Mucosa of rectum (tissue), 2 donors: ENCODE results near the gene FAM241B.

Source experiments
- H3K27ac ChIP-seq, 2 donors: one replicate each; pipeline ENCODE4 v1.7.0; 2013; ENCODE audit warnings: inconsistent platforms in 2 of 2, low read depth in 2 of 2, low read length in 2 of 2
- H3K27me3 ChIP-seq, 2 donors: one replicate each; pipeline ENCODE4 v1.7.0; 2013; ENCODE audit warnings: low read length in 2 of 2; ENCODE audit not compliant: control insufficient read depth in 2 of 2, insufficient read depth in 2 of 2
- H3K36me3 ChIP-seq, 2 donors: one replicate each; pipeline ENCODE4 v1.7.0; 2013; ENCODE audit warnings: low read length in 2 of 2; ENCODE audit not compliant: control insufficient read depth in 2 of 2, insufficient read depth in 2 of 2
- H3K4me1 ChIP-seq, 2 donors: one replicate each; pipeline ENCODE4 v1.7.0; 2013; ENCODE audit warnings: low read length in 2 of 2, mild to moderate bottlenecking in 1 of 2; ENCODE audit not compliant: control insufficient read depth in 2 of 2, insufficient read depth in 2 of 2
- H3K4me3 ChIP-seq, 2 donors: one replicate each; pipeline ENCODE4 v1.7.0; 2013; ENCODE audit warnings: low read length in 2 of 2
- H3K9ac ChIP-seq, 2 donors: one replicate each; pipeline ENCODE4 v1.7.0; 2013; ENCODE audit warnings: low read length in 2 of 2, low read depth in 1 of 2, mild to moderate bottlenecking in 1 of 2
- H3K9me3 ChIP-seq, 2 donors: one replicate each; pipeline ENCODE4 v1.7.0; 2013; ENCODE audit warnings: low read length in 2 of 2; ENCODE audit not compliant: control insufficient read depth in 2 of 2
- donor health status: healthy.
- donor health status: Normal muscosa, but diverticular disease.

The FAM241B gene

GRCh38 chr10:69633673-69634635 is 3.9 kb downstream of the FAM241B start:
- H3K9me3 ChIP-seq: no peaks in the 10 kb centered on the region
- H3K4me1 ChIP-seq: peaks cover 3 to 4% of the 10 kb centered on the region in 2 donors
- no peaks in the 10 kb centered on the region for H3K36me3 ChIP-seq
- no peak overlapping the region for H3K9ac ChIP-seq
- no peak overlapping the region for H3K4me3 ChIP-seq
- no peak overlapping the region for H3K27ac ChIP-seq
- H3K27me3 ChIP-seq: peaks cover 3 to 5% of the 10 kb centered on the region in 2 donors

DNA sequence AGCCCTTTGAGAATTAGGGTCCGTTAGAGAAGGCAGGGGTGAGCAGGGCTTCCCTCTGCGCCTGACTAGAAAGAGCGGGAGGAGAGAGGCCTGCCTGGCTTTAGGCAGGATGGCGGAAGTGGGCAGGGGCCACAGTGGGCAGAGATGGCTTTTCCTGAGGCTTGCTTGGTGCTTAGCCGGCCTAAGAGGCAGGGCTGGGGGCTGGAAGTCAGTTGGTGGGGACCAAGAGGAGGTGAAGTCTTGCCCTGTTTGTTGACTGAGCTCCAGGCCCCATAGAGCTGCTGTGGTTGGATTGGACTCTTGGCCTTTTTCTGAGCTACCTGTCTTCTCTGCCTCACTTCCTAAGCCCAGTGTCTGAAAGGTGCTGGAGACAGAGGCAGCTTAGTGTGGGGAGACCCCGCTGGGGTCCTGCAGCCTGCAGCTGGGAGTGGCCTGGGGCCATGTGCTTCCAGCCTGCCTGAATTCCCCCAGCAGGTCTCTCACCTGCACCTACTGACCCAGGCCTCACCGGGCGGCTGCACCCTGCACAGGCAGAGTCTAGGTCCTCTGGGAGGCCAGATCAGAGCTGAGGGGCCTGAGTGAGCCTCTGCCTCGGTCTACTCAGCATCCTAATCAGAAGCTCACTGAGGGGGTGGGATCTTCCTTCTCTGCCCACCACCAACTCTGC is 4.8 kb downstream of the FAM241B start:
- Histone ChIP-seq H3K27me3 (no peaks in the 10 kb centered on the region), H3K4me1 (peaks cover 0 to 3% of the 10 kb centered on the region in 2 donors), H3K27ac (no peak overlapping the region), H3K9me3 (no peaks in the 10 kb centered on the region), H3K36me3 (no peaks in the 10 kb centered on the region), H3K9ac (no peak overlapping the region), H3K4me3 (no peak overlapping the region)

DNA sequence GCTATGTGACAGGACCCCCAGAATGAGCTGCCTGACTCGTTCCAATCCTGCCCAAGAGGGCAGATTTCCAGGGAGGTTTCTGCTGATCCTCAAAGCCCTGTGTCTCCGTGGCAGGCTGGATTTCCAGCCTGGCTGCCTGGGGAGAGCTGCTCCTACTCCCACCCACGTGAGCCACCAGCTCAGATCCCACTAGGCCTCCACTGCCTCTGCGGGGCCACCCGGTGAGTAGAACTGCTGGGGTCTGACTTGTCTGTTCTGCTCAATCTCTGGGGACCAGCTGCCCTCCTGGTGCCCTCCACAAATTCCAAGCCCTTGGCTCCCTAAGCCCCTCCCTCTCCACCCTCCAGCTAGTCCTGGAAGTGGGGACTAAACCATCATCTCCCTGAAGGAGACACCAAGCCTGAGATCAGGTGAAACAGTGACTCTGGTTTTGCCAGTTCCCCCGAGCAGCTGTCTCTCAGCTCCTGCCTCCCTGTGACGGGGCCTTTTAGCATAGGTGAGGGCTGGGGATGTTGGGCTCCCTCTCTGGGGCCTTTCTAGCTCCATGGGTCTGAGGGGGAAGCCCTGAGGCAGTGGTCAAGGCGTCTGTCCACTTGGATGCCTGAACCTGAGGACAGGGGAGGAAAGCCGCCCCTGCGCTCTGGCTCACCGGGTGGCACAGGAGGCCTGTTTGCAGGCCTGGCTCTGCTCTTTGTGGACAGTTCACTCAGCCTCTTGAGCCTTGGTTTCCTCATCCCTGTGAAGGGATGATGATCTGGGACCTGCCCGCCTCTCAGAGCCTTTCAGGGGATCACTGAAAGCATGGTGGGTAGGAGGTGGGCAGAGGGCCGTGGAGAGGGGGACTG is 5.6 kb downstream of the FAM241B start:
- H3K4me1 ChIP-seq: no peaks in the 10 kb centered on the region
- H3K4me3 ChIP-seq: no peak overlapping the region
- no peak overlapping the region for H3K27ac ChIP-seq
- no peak overlapping the region for H3K9ac ChIP-seq
- H3K36me3 ChIP-seq: no peaks in the 10 kb centered on the region
- H3K27me3 ChIP-seq: no peaks in the 10 kb centered on the region
- no peaks in the 10 kb centered on the region for H3K9me3 ChIP-seq

DNA sequence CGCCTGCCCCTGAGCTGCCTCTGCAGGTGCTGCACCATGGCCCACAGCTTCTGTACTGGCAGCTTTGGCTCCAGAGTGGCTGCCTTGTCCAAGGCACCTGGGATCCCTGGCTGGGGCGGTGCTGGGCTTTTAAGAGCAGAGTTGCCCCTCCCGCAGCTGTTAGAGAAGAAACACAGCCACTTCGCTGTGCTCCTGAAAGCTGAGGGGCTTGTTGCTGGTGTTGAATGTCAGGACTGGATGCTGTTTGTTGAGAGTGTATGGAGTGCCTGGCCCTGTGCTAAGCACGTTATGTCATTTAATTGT is 6.2 kb downstream of the FAM241B start:
- Histone ChIP-seq H3K4me3 (no peak overlapping the region), H3K27ac (no peak overlapping the region), H3K36me3 (no peaks in the 10 kb centered on the region), H3K27me3 (no peaks in the 10 kb centered on the region), H3K4me1 (no peaks in the 10 kb centered on the region), H3K9me3 (no peaks in the 10 kb centered on the region), H3K9ac (no peak overlapping the region)

GRCh38 chr10:69636626-69637605 is 6.9 kb downstream of the FAM241B start:
- H3K27me3 ChIP-seq: no peaks in the 10 kb centered on the region
- no peaks in the 10 kb centered on the region for H3K36me3 ChIP-seq
- no peaks in the 10 kb centered on the region for H3K9me3 ChIP-seq
- no peak overlapping the region for H3K4me3 ChIP-seq
- no peak overlapping the region for H3K9ac ChIP-seq
- no peaks in the 10 kb centered on the region for H3K4me1 ChIP-seq
- no peak overlapping the region for H3K27ac ChIP-seq

GRCh38 chr10:69638642-69639041 is 8.6 kb downstream of the FAM241B start:
- Histone ChIP-seq H3K4me3 (no peak overlapping the region), H3K36me3 (no peaks in the 10 kb centered on the region), H3K27ac (no peak overlapping the region), H3K27me3 (peaks cover 0 to under 1% of the 10 kb centered on the region in 2 donors), H3K4me1 (no peaks in the 10 kb centered on the region), H3K9ac (no peak overlapping the region), H3K9me3 (no peaks in the 10 kb centered on the region)

DNA sequence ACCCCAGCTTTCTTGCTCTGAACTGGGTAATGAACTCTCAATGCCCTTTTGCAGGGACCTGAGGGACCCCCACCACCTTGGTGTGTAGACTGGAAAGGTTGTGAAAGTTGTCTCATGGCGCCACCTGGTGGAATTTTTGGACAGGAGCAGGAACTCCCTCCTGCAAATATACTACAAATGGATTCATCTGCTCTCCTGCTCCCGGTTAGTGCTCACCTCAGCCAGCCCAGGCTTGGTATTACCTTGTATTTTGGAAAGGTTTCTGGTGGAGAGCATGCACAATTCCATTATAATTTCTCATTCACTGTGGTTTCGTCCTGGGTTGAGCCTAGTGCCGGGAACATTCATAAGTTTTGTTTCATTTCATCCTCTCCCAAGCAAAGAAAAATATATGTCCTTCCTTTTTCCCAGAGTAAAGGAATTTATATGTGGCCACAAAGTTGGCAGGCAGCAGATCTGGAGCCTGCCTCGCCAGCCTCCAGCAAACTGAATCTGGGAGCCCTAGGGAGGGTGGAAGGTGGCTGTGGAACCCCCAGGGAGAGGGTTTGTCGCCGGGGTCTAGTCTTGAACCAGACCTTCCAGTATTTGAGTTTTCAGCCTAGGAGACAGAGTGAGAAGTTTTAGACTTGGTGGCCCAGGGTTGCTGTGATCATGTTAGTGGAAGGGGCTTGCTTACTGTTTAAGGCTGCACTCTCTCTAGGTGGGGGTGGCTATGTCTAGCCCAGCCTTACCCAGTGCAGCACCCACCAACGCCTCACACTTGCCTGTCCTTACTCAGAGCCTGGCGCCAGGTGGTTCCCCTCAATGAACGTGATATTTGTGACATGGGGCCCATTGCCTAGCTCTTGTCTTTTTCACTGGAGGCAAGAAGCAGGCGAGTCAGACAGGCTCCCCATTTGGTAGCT is 9.5 kb downstream of the FAM241B start:
- H3K27me3 ChIP-seq: peaks cover 0 to 3% of the 10 kb centered on the region in 2 donors
- H3K36me3 ChIP-seq: no peaks in the 10 kb centered on the region
- H3K9ac ChIP-seq: no peak overlapping the region
- H3K9me3 ChIP-seq: no peaks in the 10 kb centered on the region
- H3K27ac ChIP-seq: no peak overlapping the region
- H3K4me3 ChIP-seq: no peak overlapping the region
- H3K4me1 ChIP-seq: no peaks in the 10 kb centered on the region

DNA sequence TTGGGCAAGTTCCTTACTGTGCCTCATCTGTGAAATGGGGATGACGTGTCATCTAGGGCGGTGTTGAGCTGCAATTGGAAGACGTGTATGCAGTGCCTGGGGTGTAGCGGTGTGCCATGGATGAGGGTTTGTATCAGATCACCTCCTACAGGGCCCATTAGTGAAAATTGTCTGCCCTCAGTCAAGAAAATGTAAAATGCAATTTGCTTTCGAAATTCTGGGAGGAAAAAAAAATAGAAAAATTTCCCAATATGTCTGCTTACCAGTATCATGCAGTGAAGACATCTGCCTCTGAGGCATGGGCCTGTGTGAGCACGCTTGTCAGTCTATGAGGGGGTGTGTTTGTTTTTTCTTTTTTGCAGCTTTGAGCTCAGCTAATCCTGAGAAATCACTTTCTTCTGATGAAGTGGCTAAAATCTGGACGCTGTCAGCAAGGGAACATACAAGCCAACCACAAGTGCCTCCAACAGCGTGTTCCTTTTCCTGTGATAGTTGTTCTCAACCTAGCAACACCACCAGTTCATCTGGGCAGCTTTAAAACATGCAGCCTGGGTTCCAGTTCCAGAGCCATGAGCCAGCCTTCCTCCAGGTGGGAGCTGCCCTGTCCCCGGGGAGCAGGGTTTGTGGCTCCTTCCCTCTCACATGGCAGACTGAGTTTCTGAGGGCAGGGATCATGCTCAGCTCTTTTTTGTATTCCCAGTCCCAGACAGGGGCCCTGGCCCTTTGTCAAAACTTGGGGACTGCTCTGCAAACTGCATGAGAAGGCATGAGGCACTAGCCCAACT is 10.3 kb downstream of the FAM241B start:
- peaks cover 0 to 3% of the 10 kb centered on the region in 2 donors for H3K27me3 ChIP-seq
- no peak overlapping the region for H3K4me3 ChIP-seq
- no peak overlapping the region for H3K9ac ChIP-seq
- no peaks in the 10 kb centered on the region for H3K4me1 ChIP-seq
- H3K27ac ChIP-seq: no peak overlapping the region
- no peaks in the 10 kb centered on the region for H3K9me3 ChIP-seq
- no peaks in the 10 kb centered on the region for H3K36me3 ChIP-seq
